ENCODE data around the gene TANGO2.

DNA sequence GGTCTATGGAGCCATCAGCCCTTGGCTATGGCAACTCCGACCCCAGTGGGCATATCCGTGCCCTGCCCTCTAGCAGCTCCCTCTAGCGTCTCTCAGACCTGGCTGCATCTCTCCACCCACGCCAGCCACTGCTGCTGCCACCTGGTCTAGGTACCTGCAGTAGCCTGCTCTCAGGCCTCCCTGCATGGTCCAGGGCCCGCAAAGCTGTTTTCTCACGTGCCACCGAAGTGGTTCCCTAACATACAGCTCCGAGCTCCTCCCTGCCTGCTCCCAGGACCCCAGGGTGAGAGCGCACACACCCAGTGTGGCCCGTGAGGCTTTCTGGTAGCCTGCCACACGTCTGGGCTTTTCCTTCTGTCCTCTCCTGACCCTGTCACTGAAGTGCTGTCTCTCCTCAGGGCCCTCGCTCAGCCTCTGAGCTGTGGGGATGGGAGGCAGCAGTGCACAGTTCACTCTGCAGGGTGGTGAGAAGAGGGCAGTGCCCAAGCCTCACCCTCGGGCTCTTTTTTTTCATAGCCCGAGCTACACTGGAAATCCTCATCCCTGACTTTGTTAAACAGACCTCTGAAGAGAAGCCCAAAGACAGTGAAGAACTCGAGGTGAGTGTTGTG lies 73.4 kb downstream of the TANGO2 start:
- TF ChIP-seq, protein P1, sequence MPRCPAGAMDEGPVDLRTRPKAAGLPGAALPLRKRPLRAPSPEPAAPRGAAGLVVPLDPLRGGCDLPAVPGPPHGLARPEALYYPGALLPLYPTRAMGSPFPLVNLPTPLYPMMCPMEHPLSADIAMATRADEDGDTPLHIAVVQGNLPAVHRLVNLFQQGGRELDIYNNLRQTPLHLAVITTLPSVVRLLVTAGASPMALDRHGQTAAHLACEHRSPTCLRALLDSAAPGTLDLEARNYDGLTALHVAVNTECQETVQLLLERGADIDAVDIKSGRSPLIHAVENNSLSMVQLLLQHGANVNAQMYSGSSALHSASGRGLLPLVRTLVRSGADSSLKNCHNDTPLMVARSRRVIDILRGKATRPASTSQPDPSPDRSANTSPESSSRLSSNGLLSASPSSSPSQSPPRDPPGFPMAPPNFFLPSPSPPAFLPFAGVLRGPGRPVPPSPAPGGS (IDR thresholded peaks at IDR 0.05; ENCODE audit: borderline replicate concordance, insufficient read depth, low read depth, low read length, poor library complexity, severe bottlenecking), result no peak
- TF ChIP-seq, protein P2, sequence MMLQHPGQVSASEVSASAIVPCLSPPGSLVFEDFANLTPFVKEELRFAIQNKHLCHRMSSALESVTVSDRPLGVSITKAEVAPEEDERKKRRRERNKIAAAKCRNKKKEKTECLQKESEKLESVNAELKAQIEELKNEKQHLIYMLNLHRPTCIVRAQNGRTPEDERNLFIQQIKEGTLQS (IDR thresholded peaks at IDR 0.05; ENCODE audit: borderline replicate concordance, extremely low read depth, low read depth, low read length), result no peak
- TF ChIP-seq, protein P3, sequence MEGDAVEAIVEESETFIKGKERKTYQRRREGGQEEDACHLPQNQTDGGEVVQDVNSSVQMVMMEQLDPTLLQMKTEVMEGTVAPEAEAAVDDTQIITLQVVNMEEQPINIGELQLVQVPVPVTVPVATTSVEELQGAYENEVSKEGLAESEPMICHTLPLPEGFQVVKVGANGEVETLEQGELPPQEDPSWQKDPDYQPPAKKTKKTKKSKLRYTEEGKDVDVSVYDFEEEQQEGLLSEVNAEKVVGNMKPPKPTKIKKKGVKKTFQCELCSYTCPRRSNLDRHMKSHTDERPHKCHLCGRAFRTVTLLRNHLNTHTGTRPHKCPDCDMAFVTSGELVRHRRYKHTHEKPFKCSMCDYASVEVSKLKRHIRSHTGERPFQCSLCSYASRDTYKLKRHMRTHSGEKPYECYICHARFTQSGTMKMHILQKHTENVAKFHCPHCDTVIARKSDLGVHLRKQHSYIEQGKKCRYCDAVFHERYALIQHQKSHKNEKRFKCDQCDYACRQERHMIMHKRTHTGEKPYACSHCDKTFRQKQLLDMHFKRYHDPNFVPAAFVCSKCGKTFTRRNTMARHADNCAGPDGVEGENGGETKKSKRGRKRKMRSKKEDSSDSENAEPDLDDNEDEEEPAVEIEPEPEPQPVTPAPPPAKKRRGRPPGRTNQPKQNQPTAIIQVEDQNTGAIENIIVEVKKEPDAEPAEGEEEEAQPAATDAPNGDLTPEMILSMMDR (IDR thresholded peaks at IDR 0.05 in 2 of 3, conservative IDR thresholded peaks at IDR 0.05 in 1 of 3; ENCODE audit: control insufficient read depth in 2 of 3, extremely low read depth in 1 of 3, insufficient read depth in 1 of 3, low read depth in 3 of 3, low read length in 3 of 3), result no peak
- TF ChIP-seq POLR2AphosphoS2 (IDR thresholded peaks at IDR 0.05; ENCODE audit: low read depth, low read length), result no peak
- no peak for TF ChIP-seq ZNF274 (IDR thresholded peaks at IDR 0.05; ENCODE audit: insufficient read depth, insufficient read length)
- no peak for TF ChIP-seq CBFB (IDR thresholded peaks at IDR 0.05; ENCODE audit: low read depth)
